BLaER1 (cell line): Measurements from ENCODE around the gene ARHGEF12.

Experiments
- H3K27ac ChIP-seq: shearing (Covaris generic); formaldehyde crosslinking; 2 replicates; pipeline ENCODE4 v1.8.1; 2022
- H3K27me3 ChIP-seq: shearing (Covaris generic); formaldehyde crosslinking; 2 replicates; pipeline ENCODE4 v1.8.1; 2022
- H3K36me3 ChIP-seq: shearing (Covaris generic); formaldehyde crosslinking; 2 replicates; pipeline ENCODE4 v1.8.1; 2022
- H3K4me1 ChIP-seq: shearing (Covaris generic); formaldehyde crosslinking; 2 replicates; pipeline ENCODE4 v1.8.1; 2022
- H3K4me2 ChIP-seq: shearing (Covaris generic); formaldehyde crosslinking; 2 replicates; pipeline ENCODE4 v1.8.1; 2022
- H3K4me3 ChIP-seq: shearing (Covaris generic); formaldehyde crosslinking; 2 replicates; pipeline ENCODE4 v1.8.1; 2022
- H3K9ac ChIP-seq: shearing (Covaris generic); formaldehyde crosslinking; 2 replicates; pipeline ENCODE4 v1.8.1; 2022
- H3K9me3 ChIP-seq: shearing (Covaris generic); formaldehyde crosslinking; 2 replicates; pipeline ENCODE4 v1.8.1; 2022
- H4K20me1 ChIP-seq: shearing (Covaris generic); formaldehyde crosslinking; 2 replicates; pipeline ENCODE4 v1.8.1; 2022
- Cebpa-rat ChIP-seq: shearing (Covaris generic); IDR thresholded peaks from 2 replicates; pipeline ENCODE4 v1.8.1; 2022

ARHGEF12 gene

DNA sequence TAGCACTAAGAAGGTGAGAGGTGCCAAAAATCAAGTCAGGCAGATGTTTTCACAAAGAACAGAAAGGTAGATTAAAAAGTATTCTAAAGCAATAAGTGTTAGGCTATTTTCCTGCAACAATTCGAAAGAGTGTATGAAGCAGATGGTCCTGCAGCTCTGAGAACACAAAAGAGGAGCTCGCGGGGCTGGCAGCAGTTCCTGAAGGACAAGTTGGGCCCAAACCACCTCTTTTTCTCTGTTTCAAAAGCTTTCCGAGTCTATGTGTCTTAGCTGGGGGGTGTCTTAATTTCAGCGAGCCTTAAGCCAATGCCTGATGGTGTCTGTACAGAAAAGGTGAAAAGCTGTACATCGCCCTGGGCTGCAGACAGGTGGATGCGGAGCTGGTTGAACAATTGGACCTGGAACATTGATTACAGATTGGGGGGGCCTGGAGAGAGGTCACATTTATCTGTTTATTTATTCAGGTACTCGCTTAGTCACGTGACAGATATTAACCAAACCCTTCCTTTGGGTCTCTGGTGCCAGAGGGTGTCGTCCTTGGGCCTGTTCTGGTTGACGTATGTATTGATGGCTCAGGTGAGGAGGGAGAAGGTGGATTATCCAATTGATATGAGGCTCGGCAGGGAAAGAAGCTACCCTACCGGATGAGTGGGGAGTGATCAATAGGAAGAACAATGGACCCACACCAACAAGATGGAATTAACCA is 200.0 kb downstream of the ARHGEF12 start:
- H3K4me2 ChIP-seq, result no peak overlapping the region

DNA sequence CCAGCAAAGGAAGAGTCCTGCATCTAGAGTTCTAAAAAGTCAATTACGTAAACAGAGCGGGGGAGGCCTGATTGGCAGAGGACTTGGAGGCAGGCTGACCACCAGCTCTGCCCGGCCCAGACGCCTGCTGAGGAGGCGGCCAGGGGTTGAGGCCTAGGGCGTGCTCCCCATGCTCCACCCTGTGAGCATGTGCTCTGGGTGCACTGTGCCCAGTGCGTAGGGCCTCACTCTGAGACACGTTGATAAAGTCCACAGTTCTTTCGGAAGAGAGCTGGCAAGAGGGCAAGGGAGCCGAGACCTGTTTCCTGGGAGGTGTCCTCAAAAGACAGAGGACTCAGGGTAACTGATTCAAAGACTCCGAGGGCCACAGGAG is 200.6 kb downstream of the ARHGEF12 start:
- Histone ChIP-seq H3K4me3 (no peak overlapping the region), H3K36me3 (no peaks in the 10 kb centered on the region), H3K4me2 (no peak overlapping the region), H3K9ac (no peak overlapping the region), H3K27me3 (no peaks in the 10 kb centered on the region), H4K20me1 (no peaks in the 10 kb centered on the region), H3K27ac (no peak overlapping the region), H3K4me1 (no peaks in the 10 kb centered on the region), H3K9me3 (peaks cover 3% of the 10 kb centered on the region; the same call in 1 of the 2 replicates)
- TF ChIP-seq Cebpa-rat, result no peak

More for the DNA sequence above, 200.0 kb downstream of the ARHGEF12 start:
- Histone ChIP-seq H3K9ac (no peak overlapping the region), H3K36me3 (no peaks in the 10 kb centered on the region), H3K9me3 (no peaks in the 10 kb centered on the region), H3K27me3 (no peaks in the 10 kb centered on the region), H3K4me3 (no peak overlapping the region), H4K20me1 (no peaks in the 10 kb centered on the region), H3K27ac (no peak overlapping the region), H3K4me1 (no peaks in the 10 kb centered on the region)
- no peak for TF ChIP-seq Cebpa-rat

DNA sequence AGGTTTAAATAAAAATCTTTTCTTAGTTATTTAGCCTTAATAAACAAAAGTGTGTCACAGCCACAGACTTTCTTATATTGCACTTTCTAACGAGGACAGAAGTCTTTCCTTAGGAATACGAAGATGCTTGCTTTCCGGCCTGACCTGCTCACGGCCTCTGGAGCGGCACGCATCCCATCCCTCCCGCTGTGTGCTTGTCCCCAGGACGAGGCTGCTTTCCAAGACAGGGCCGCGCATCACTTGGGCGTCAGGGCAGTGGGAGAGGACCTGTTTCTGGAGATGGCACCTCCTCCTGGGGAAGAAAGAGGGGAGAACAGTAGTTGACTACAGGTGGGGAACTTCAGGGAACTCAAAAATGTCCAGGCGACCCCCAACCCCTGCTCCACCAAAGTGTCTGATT is 201.8 kb downstream of the ARHGEF12 start:
- no peak overlapping the region for H3K4me2 ChIP-seq
- H3K27ac ChIP-seq, result no peak overlapping the region
- no peaks in the 10 kb centered on the region for H3K4me1 ChIP-seq
- no peaks in the 10 kb centered on the region for H3K27me3 ChIP-seq
- no peaks in the 10 kb centered on the region for H4K20me1 ChIP-seq
- no peaks in the 10 kb centered on the region for H3K36me3 ChIP-seq
- no peak for TF ChIP-seq Cebpa-rat
- no peak overlapping the region for H3K9ac ChIP-seq
- no peak overlapping the region for H3K4me3 ChIP-seq
- peaks cover 3% of the 10 kb centered on the region; the same call in 1 of the 2 replicates for H3K9me3 ChIP-seq

DNA sequence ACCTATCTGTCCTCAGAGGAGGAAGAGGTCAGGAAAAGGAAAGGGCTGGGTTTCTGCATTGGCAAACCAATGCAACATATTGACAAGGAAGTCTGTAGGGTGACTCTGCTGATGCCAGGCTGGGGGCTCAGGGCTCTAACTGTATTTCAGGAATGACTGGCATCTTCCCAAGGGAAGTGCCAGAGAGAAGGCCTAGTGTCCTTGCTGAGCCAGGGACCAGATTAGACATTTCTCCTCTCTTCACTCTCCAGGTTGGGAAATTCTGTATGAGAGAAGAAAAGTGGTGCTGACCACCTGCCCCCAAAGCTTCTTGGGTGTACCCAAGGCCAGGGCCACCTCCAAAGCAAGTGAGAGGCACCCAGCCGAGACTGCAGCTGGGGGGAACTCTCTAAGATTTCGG is 202.5 kb downstream of the ARHGEF12 start:
- Histone ChIP-seq H3K4me2 (no peak overlapping the region), H3K9me3 (peaks cover 3% of the 10 kb centered on the region; the same call in 1 of the 2 replicates), H3K27me3 (no peaks in the 10 kb centered on the region), H3K4me3 (no peak overlapping the region), H3K9ac (no peak overlapping the region), H3K36me3 (no peaks in the 10 kb centered on the region), H4K20me1 (no peaks in the 10 kb centered on the region), H3K4me1 (no peaks in the 10 kb centered on the region), H3K27ac (no peak overlapping the region)
- no peak for TF ChIP-seq Cebpa-rat
